ENCODE measurements around the gene RXFP2. TPM values are rescaled to one million over a fixed set of nuclear protein-coding genes. Genes with fewer than 3 reads are reported as not detected.

RXFP2 gene
- total and polyA plus RNA-seq, 2 donors (not counting 3 experiments of a cell fraction or from before 2014, with no cell fraction given): not detected

GRCh38 chr13:31790992-31791391, 51.7 kb downstream of the RXFP2 start:
- CTCF ChIA-PET: no interaction called here
- H3K9me3 ChIP-seq (replicated peaks; ENCODE audit: control insufficient read depth, insufficient read depth, low read length): no peaks in the 10 kb centered on the region
- H3K9ac ChIP-seq (replicated peaks; ENCODE audit: extremely low read depth, insufficient read depth, low read length): no peak overlapping the region
- no peaks in the 10 kb centered on the region for H4K20me1 ChIP-seq (replicated peaks; ENCODE audit: control insufficient read depth, extremely low read depth, insufficient read depth, low read length)
- no peaks in the 10 kb centered on the region for H3K9me1 ChIP-seq (replicated peaks; ENCODE audit: control insufficient read depth, extremely low read depth, insufficient read depth, low read length)
- BruUV-seq (replicated peaks): no TSS peak
- H3K4me1 ChIP-seq (ENCODE audit: control insufficient read depth, extremely low read depth, insufficient read depth, low read length): peaks cover 26% of the 10 kb centered on the region
- no peaks in the 10 kb centered on the region for H3K79me2 ChIP-seq (ENCODE audit: control insufficient read depth, insufficient read depth, low read length)
- no peak overlapping the region for H3K27ac ChIP-seq (ENCODE audit: insufficient read depth, low read depth, low read length)
- no peak overlapping the region for H2AFZ ChIP-seq (ENCODE audit: low read depth, low read length)
- no peaks in the 10 kb centered on the region for H3K36me3 ChIP-seq (ENCODE audit: control insufficient read depth in 2 of 2, extremely low read depth in 1 of 2, insufficient read depth in 2 of 2, low read length in 2 of 2)
- no peak for TF ChIP-seq POLR2A (IDR thresholded peaks at IDR 0.05; ENCODE audit: low read depth, low read length)
- TF ChIP-seq EZH2 (IDR thresholded peaks at IDR 0.05; ENCODE audit: borderline replicate concordance, low read depth, low read length, severe bottlenecking): no peak
- no peak for TF ChIP-seq MYC (IDR thresholded peaks at IDR 0.05; ENCODE audit: low read depth, low read length)
- no peak for TF ChIP-seq MAX (IDR thresholded peaks at IDR 0.05; ENCODE audit: insufficient read depth, insufficient read length)
- TF ChIP-seq GATA2 (IDR thresholded peaks at IDR 0.05; ENCODE audit: insufficient read depth, insufficient read length, low read depth, low read length): no peak
- no peak for TF ChIP-seq FOS (IDR thresholded peaks at IDR 0.05; ENCODE audit: borderline replicate concordance, insufficient read depth, low read length)
- no peak for TF ChIP-seq POLR2AphosphoS5 (IDR thresholded peaks at IDR 0.05; ENCODE audit: insufficient read depth, low read depth, low read length)
- TF ChIP-seq JUN (IDR thresholded peaks at IDR 0.05; ENCODE audit: borderline replicate concordance, insufficient read depth, insufficient read length, low read depth): no peak
- TF ChIP-seq CTCF (IDR thresholded peaks at IDR 0.05; ENCODE audit: extremely low read depth in 1 of 2, insufficient read depth in 1 of 2, low read depth in 1 of 2, low read length in 2 of 2): no peak
- H3K27me3 ChIP-seq (ENCODE audit: control insufficient read depth in 2 of 2, insufficient read depth in 2 of 2, low read length in 2 of 2): no peaks in the 10 kb centered on the region
- DNase-seq (ENCODE audit: low read depth, low spot score) (no peak), FAIRE-seq (no peak)
- dilution Hi-C loops (cut with MboI; ENCODE audit: extremely low pct_ligation_motif_present, low sequenced_read_pairs): no loop called here
- POLR2A ChIA-PET: no interaction called here
- H3K4me3 ChIP-seq (replicated peaks in 1 of 3; ENCODE audit: insufficient read depth in 1 of 3, low read depth in 1 of 3, low read length in 3 of 3): no peak overlapping the region
- intact Hi-C loops (cut with micrococcal nuclease): loop anchor here (5.0 kb wide), 1 partner anchor 154 kb away; no protein-coding TSS in a partner anchor
- H3K4me2 ChIP-seq (ENCODE audit: insufficient read depth, low read length): no peak overlapping the region

Measured in endothelial cell of umbilical vein (primary cell).